Fibroblast of mammary gland (primary cell): Measurements from ENCODE around the gene UBAC2.

Source experiments
- DNase-seq: peaks from one replicate; pipeline ENCODE4 v3.0.0-alpha.2; 2010; ENCODE audit warnings: low read depth
- H3K4me3 ChIP-seq: 2 replicates; pipeline ENCODE4 v1.5.1; 2011; ENCODE audit warnings: low read depth, mild to moderate bottlenecking, low read length, moderate library complexity; ENCODE audit not compliant: control insufficient read depth
- CTCF ChIP-seq: conservative IDR thresholded peaks from 2 replicates; pipeline ENCODE4 v1.5.1; 2011; ENCODE audit warnings: low read depth, low read length, inconsistent platforms; ENCODE audit not compliant: control insufficient read depth, insufficient read depth

The UBAC2 gene

GRCh38 chr13:99421271-99421670 is 220.6 kb downstream of the UBAC2 start:
- H3K4me3 ChIP-seq = no peak overlapping the region
- TF ChIP-seq CTCF = no peak
- DNase-seq = no peak

GRCh38 chr13:99421758-99422585 is 221.3 kb downstream of the UBAC2 start:
- H3K4me3 ChIP-seq = no peak overlapping the region
- TF ChIP-seq CTCF = no peak
- no peak for DNase-seq

- DNase-seq = no peak
- H3K4me3 ChIP-seq = no peak overlapping the region
- TF ChIP-seq CTCF = no peak
Measured at GRCh38 chr13:99422586-99423220, 222.0 kb downstream of the UBAC2 start.

GRCh38 chr13:99425485-99426341 is 225.1 kb downstream of the UBAC2 start:
- no peak for DNase-seq
- no peak for TF ChIP-seq CTCF
- H3K4me3 ChIP-seq = no peak overlapping the region

GRCh38 chr13:99426426-99426825 is 225.8 kb downstream of the UBAC2 start:
- H3K4me3 ChIP-seq = no peak overlapping the region
- no peak for TF ChIP-seq CTCF
- DNase-seq = no peak

GRCh38 chr13:99429670-99430069 is 229.0 kb downstream of the UBAC2 start:
- TF ChIP-seq CTCF = no peak
- H3K4me3 ChIP-seq = no peak overlapping the region
- DNase-seq = no peak
